ENCODE data around the gene SH3BP5L. TPM values are rescaled to one million over a fixed set of nuclear protein-coding genes. Genes with fewer than 3 reads are reported as not detected.

Gene SH3BP5L
- total and polyA plus RNA-seq, 2 of the 13 experiments (the other 11 are each of a cell fraction or from before 2014, with no cell fraction given): 10.3 to 14.9 TPM

GRCh38 chr1:248838357-248839167 is 12.8 kb upstream of the SH3BP5L start (continued):
- no peak for TF ChIP-seq MAFF (IDR thresholded peaks at IDR 0.05; ENCODE audit: low read depth, low read length)
- TF ChIP-seq ZBTB42 (CRISPR knock-in tag; IDR thresholded peaks at IDR 0.05): 0 out of 2 replicates have a peak, but pooled peaks have one; percentile 14
- TF ChIP-seq AGO2 (optimal IDR thresholded peaks at IDR 0.05; ENCODE audit: low read depth, low read length): peak; percentile 90
- TF ChIP-seq CCDC6 (CRISPR knock-in tag; IDR thresholded peaks at IDR 0.05): 0 out of 2 replicates have a peak, but pooled peaks have one; percentile 20
- peak; percentile 31; the same call in 1 of the 2 replicates for TF ChIP-seq MYNN (CRISPR knock-in tag; IDR thresholded peaks at IDR 0.05; ENCODE audit: low read depth)
- TF ChIP-seq FOXO1 (CRISPR knock-in tag; IDR thresholded peaks at IDR 0.05): no peak; the same call in 1 of the 2 replicates
- TF ChIP-seq ZNF350 (CRISPR knock-in tag; IDR thresholded peaks at IDR 0.05; ENCODE audit: borderline replicate concordance, low read depth): peak; percentile 87
- no peak for TF ChIP-seq LRRFIP1 (CRISPR knock-in tag; conservative IDR thresholded peaks at IDR 0.05)
- no peak for TF ChIP-seq FOXK1 (CRISPR knock-in tag; IDR thresholded peaks at IDR 0.05; ENCODE audit: borderline replicate concordance, low read depth)
- peak; percentile 46; the same call in 1 of the 2 replicates for TF ChIP-seq ZSCAN25 (CRISPR knock-in tag; IDR thresholded peaks at IDR 0.05)
- TF ChIP-seq ZNF687 (CRISPR knock-in tag; IDR thresholded peaks at IDR 0.05): peak; percentile 90
- peak; percentile 61; the same call in 1 of the 2 replicates for TF ChIP-seq NR1H2 (CRISPR knock-in tag; IDR thresholded peaks at IDR 0.05; ENCODE audit: borderline replicate concordance, low read depth)
- TF ChIP-seq STAT5B (CRISPR knock-in tag; IDR thresholded peaks at IDR 0.05): peak; percentile 40; the same call in 1 of the 2 replicates
- peak; percentile 25; the same call in 1 of the 2 replicates for TF ChIP-seq AHDC1 (CRISPR knock-in tag; IDR thresholded peaks at IDR 0.05; ENCODE audit: borderline replicate concordance)
- TF ChIP-seq ZFP36L2 (CRISPR knock-in tag; IDR thresholded peaks at IDR 0.05): peak; percentile 61; the same call in 1 of the 2 replicates
- no peak; the same call in 1 of the 2 replicates for TF ChIP-seq KAT8 (CRISPR knock-in tag; IDR thresholded peaks at IDR 0.05)
